ENCODE measurements around the gene TTLL7. TPM values are rescaled to one million over a fixed set of nuclear protein-coding genes. Genes with fewer than 3 reads are reported as not detected.

Gene TTLL7
- total and polyA plus RNA-seq, 2 experiments from 2014 or later, result 2.7 to 2.9 TPM

DNA sequence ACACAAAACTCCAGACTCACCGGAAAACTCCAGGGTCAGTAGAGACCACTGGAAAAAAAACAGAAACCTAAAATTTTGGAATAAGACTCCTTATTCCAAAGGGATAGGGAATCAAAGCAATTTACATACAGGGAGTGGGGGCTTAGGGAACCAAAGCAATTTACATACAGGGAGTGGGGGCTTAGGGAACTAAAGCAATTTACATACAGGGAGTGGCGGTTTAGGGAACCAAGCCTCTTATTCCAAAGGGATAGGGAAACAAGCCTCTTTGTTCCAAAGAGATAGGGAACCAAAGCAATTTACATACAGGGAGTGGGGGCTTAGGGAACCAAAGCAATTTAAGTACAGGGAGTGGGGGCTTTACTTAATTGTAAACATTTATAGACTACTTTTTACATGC lies 28.4 kb upstream of the TTLL7 start:
- no peak overlapping the region for H2AFZ ChIP-seq
- no peaks in the 10 kb centered on the region for H3K36me3 ChIP-seq (ENCODE audit: low read depth)
- H3K9me2 ChIP-seq (ENCODE audit: insufficient read depth), result no peaks in the 10 kb centered on the region
- no peaks in the 10 kb centered on the region for H4K20me1 ChIP-seq (ENCODE audit: insufficient read depth)
- H3K79me2 ChIP-seq (ENCODE audit: insufficient read depth), result no peaks in the 10 kb centered on the region
- in situ Hi-C loops (cut with MboI), result no loop called here
- WGBS, 2 experiments (ENCODE audit: low coverage in 1 of 2, low lambda C conversion rate in 2 of 2, missing lambda C conversion rate in 2 of 2), result 68 to 71% methylated on average over 2 of the region's 2 CpGs
- no peaks in the 10 kb centered on the region for H3K4me1 ChIP-seq (ENCODE audit: insufficient read depth)
- H3F3A ChIP-seq (ENCODE audit: insufficient read depth), result no peaks in the 10 kb centered on the region
- TF ChIP-seq EZH2phosphoT487 (IDR thresholded peaks at IDR 0.05; ENCODE audit: insufficient read depth, low read depth) (no peak), EZH2 (IDR thresholded peaks at IDR 0.05; ENCODE audit: insufficient read depth, poor library complexity, severe bottlenecking) (no peak)
- no peaks in the 10 kb centered on the region for H3K9me3 ChIP-seq (ENCODE audit: low read depth)
- H3K4me3 ChIP-seq, result no peak overlapping the region
- peaks cover 10% of the 10 kb centered on the region; the same call in 1 of the 2 replicates for H3K27me3 ChIP-seq (replicated peaks; ENCODE audit: insufficient read depth)
- H3K9ac ChIP-seq, result no peak overlapping the region
- DNase-seq, result no peak
- H3K27ac ChIP-seq, result no peak overlapping the region
- H3K4me2 ChIP-seq (ENCODE audit: unreplicated experiment), result no peak overlapping the region

DNA sequence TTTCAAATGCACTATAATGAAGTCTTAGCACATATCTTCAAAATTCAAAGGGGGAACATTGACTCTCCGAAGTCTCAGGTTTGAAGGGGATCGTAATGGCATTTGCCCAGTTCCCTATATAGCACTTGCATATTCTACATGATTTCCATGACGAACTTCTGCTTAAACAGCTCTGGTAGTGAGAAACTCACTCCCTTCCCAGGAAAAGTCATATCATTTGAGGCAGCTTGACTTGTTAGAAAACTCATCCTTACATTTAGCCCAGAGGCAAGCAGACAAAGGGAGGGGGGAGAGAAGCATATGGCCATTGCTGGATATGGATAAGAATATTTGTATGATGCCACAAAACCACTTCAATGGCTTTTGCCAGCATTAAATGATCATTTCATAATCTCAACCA lies 27.0 kb upstream of the TTLL7 start:
- Histone ChIP-seq H3K27ac (no peak overlapping the region), H3K27me3 (replicated peaks; ENCODE audit: insufficient read depth) (peaks cover 10% of the 10 kb centered on the region; the same call in 1 of the 2 replicates), H4K20me1 (ENCODE audit: insufficient read depth) (no peaks in the 10 kb centered on the region), H3F3A (ENCODE audit: insufficient read depth) (no peaks in the 10 kb centered on the region), H3K79me2 (ENCODE audit: insufficient read depth) (no peaks in the 10 kb centered on the region), H3K4me1 (ENCODE audit: insufficient read depth) (no peaks in the 10 kb centered on the region), H3K9me3 (ENCODE audit: low read depth) (no peaks in the 10 kb centered on the region), H3K9ac (no peak overlapping the region), H2AFZ (no peak overlapping the region), H3K36me3 (ENCODE audit: low read depth) (no peaks in the 10 kb centered on the region), H3K4me2 (ENCODE audit: unreplicated experiment) (no peak overlapping the region), H3K4me3 (no peak overlapping the region), H3K9me2 (ENCODE audit: insufficient read depth) (no peaks in the 10 kb centered on the region)
- TF ChIP-seq EZH2phosphoT487 (IDR thresholded peaks at IDR 0.05; ENCODE audit: insufficient read depth, low read depth), result no peak
- no peak for TF ChIP-seq EZH2 (IDR thresholded peaks at IDR 0.05; ENCODE audit: insufficient read depth, poor library complexity, severe bottlenecking)
- 64 to 78% methylated on average over 3 of the region's 3 CpGs for WGBS, 2 experiments (ENCODE audit: low coverage in 1 of 2, low lambda C conversion rate in 2 of 2, missing lambda C conversion rate in 2 of 2)
- in situ Hi-C loops (cut with MboI), result no loop called here
- DNase-seq, result no peak

DNA sequence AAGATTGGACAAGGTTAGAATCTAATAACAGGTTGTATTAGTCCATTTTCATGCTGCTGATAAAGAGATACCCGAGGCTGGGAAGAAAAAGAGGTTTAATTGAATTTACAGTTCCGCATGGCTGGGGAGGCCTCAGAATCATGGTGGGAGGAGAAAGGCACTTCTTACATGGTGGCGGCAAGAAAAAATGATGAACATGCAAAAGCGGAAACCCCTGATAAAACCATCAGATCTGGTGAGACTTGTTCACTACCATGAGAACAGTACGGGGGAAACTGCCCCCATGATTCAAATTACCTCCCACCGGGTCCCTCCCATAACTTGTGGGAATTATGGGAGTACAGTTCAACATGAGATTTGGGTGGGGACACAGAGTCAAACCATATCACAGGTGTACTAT lies 22.9 kb upstream of the TTLL7 start:
- in situ Hi-C loops (cut with MboI), result no loop called here
- H2AFZ ChIP-seq, result no peak overlapping the region
- H3F3A ChIP-seq (ENCODE audit: insufficient read depth), result no peaks in the 10 kb centered on the region
- no peaks in the 10 kb centered on the region for H3K79me2 ChIP-seq (ENCODE audit: insufficient read depth)
- peaks cover 10% of the 10 kb centered on the region; the same call in 1 of the 2 replicates for H3K27me3 ChIP-seq (replicated peaks; ENCODE audit: insufficient read depth)
- H3K36me3 ChIP-seq (ENCODE audit: low read depth), result no peaks in the 10 kb centered on the region
- no peak overlapping the region for H3K27ac ChIP-seq
- 71 to 72% methylated on average over 6 of the region's 6 CpGs for WGBS, 2 experiments (ENCODE audit: low coverage in 1 of 2, low lambda C conversion rate in 2 of 2, missing lambda C conversion rate in 2 of 2)
- no peaks in the 10 kb centered on the region for H3K9me3 ChIP-seq (ENCODE audit: low read depth)
- TF ChIP-seq EZH2 (IDR thresholded peaks at IDR 0.05; ENCODE audit: insufficient read depth, poor library complexity, severe bottlenecking) (no peak), EZH2phosphoT487 (IDR thresholded peaks at IDR 0.05; ENCODE audit: insufficient read depth, low read depth) (no peak)
- no peak for DNase-seq
- H3K4me2 ChIP-seq (ENCODE audit: unreplicated experiment), result no peak overlapping the region
- no peaks in the 10 kb centered on the region for H3K9me2 ChIP-seq (ENCODE audit: insufficient read depth)
- H4K20me1 ChIP-seq (ENCODE audit: insufficient read depth), result no peaks in the 10 kb centered on the region
- H3K9ac ChIP-seq, result no peak overlapping the region
- no peak overlapping the region for H3K4me3 ChIP-seq
- no peaks in the 10 kb centered on the region for H3K4me1 ChIP-seq (ENCODE audit: insufficient read depth)

DNA sequence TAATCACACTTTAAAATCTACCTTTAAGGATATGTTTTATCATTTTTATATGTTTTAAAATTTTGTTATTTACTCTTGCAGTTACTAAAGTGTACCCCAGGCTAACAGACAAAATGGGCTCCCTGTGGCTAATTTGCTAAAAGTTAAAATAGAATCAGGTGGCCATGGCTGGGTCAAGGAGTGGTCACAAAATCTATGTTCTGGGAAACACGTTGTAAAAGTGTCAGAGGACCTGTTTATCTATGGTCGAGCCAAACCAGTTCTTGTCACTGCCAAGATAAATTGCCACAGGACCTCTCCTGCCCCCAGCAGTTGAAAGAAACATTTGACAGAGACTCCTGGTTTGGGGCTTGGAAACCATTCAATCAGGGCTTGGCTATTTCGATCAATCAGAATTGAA lies 21.2 kb upstream of the TTLL7 start:
- no peak for DNase-seq

DNA sequence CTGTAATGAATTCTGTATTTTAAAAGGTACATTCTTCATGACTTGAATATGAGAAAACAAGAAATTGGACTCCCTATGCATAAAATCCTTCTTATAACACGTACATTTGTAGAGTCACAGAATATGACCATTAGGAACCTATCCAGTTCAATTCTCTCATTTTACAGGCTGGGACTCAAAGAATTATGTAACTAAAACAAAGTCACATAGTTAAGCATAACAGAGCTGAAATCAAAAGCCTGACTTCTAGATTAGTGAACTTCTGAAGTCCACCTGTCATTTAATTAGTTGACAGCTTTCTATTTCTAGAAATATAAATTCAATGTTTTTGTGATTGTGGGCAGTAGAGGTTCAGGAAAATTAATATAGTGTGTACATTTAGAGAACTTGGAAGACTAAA lies 20.3 kb upstream of the TTLL7 start:
- H3K36me3 ChIP-seq (ENCODE audit: low read depth), result no peaks in the 10 kb centered on the region
- no peak overlapping the region for H3K27ac ChIP-seq
- no peaks in the 10 kb centered on the region for H3K79me2 ChIP-seq (ENCODE audit: insufficient read depth)
- H3K4me1 ChIP-seq (ENCODE audit: insufficient read depth), result no peaks in the 10 kb centered on the region
- H3K9ac ChIP-seq, result no peak overlapping the region
- DNase-seq, result no peak
- H3K9me2 ChIP-seq (ENCODE audit: insufficient read depth), result no peaks in the 10 kb centered on the region
- no peaks in the 10 kb centered on the region for H3K27me3 ChIP-seq (replicated peaks; ENCODE audit: insufficient read depth)
- no peak overlapping the region for H3K4me2 ChIP-seq (ENCODE audit: unreplicated experiment)
- no peaks in the 10 kb centered on the region for H3K9me3 ChIP-seq (ENCODE audit: low read depth)
- WGBS, 2 experiments (ENCODE audit: low coverage in 1 of 2, low lambda C conversion rate in 2 of 2, missing lambda C conversion rate in 2 of 2), result 39 to 41% methylated on average over 1 of the region's 1 CpG
- in situ Hi-C loops (cut with MboI), result no loop called here
- H3F3A ChIP-seq (ENCODE audit: insufficient read depth), result no peaks in the 10 kb centered on the region
- H3K4me3 ChIP-seq, result no peak overlapping the region
- no peaks in the 10 kb centered on the region for H4K20me1 ChIP-seq (ENCODE audit: insufficient read depth)
- no peak overlapping the region for H2AFZ ChIP-seq
- TF ChIP-seq EZH2phosphoT487 (IDR thresholded peaks at IDR 0.05; ENCODE audit: insufficient read depth, low read depth) (no peak), EZH2 (IDR thresholded peaks at IDR 0.05; ENCODE audit: insufficient read depth, poor library complexity, severe bottlenecking) (no peak)

More for the DNA sequence above, 21.2 kb upstream of the TTLL7 start:
- H3K36me3 ChIP-seq (ENCODE audit: low read depth), result no peaks in the 10 kb centered on the region
- no peaks in the 10 kb centered on the region for H3K27me3 ChIP-seq (replicated peaks; ENCODE audit: insufficient read depth)
- no peaks in the 10 kb centered on the region for H3F3A ChIP-seq (ENCODE audit: insufficient read depth)
- H3K9me3 ChIP-seq (ENCODE audit: low read depth), result no peaks in the 10 kb centered on the region
- H3K4me1 ChIP-seq (ENCODE audit: insufficient read depth), result no peaks in the 10 kb centered on the region
- no peaks in the 10 kb centered on the region for H3K79me2 ChIP-seq (ENCODE audit: insufficient read depth)
- no peak overlapping the region for H2AFZ ChIP-seq
- no peak overlapping the region for H3K9ac ChIP-seq
- no peak overlapping the region for H3K4me3 ChIP-seq
- H3K9me2 ChIP-seq (ENCODE audit: insufficient read depth), result no peaks in the 10 kb centered on the region
- WGBS, 2 experiments (ENCODE audit: low coverage in 1 of 2, low lambda C conversion rate in 2 of 2, missing lambda C conversion rate in 2 of 2), result 5 to 6% methylated on average over 3 of the region's 3 CpGs
- in situ Hi-C loops (cut with MboI), result no loop called here
- H3K27ac ChIP-seq, result no peak overlapping the region
- H4K20me1 ChIP-seq (ENCODE audit: insufficient read depth), result no peaks in the 10 kb centered on the region
- TF ChIP-seq EZH2phosphoT487 (IDR thresholded peaks at IDR 0.05; ENCODE audit: insufficient read depth, low read depth) (no peak), EZH2 (IDR thresholded peaks at IDR 0.05; ENCODE audit: insufficient read depth, poor library complexity, severe bottlenecking) (no peak)
- no peak overlapping the region for H3K4me2 ChIP-seq (ENCODE audit: unreplicated experiment)
